PFSK-1 (cell line): ENCODE measurements around the gene WDR1.
A peak's percentile ranks its signal among the peaks of the same experiment; 100 is the strongest.

Source experiments
- FOXP2 ChIP-seq: optimal IDR thresholded peaks from 2 replicates; pipeline ENCODE3; 2011; ENCODE audit warnings: borderline replicate concordance, control low read depth, inconsistent platforms; ENCODE audit not compliant: insufficient read depth; ENCODE audit errors: extremely low read length, extremely low read depth
- POLR2AphosphoS5 ChIP-seq: IDR thresholded peaks from 2 replicates; pipeline ENCODE4 v1.6.1; 2012; ENCODE audit warnings: low read depth, mild to moderate bottlenecking, control low read depth, low read length, moderate library complexity
- REST ChIP-seq, 2 experiments: IDR thresholded peaks; 2 replicates each; pipeline versions ENCODE4 v1.6.1 to v1.8.0; 2011 to 2012; ENCODE audit warnings: low read depth in 2 of 2, low read length in 2 of 2, control low read depth in 1 of 2, inconsistent platforms in 1 of 2, mild to moderate bottlenecking in 1 of 2, moderate library complexity in 1 of 2; ENCODE audit not compliant: insufficient read depth in 1 of 2
- SIN3A ChIP-seq: IDR thresholded peaks from 2 replicates; pipeline ENCODE4 v1.6.1; 2012; ENCODE audit warnings: mild to moderate bottlenecking, low read length, moderate library complexity, borderline replicate concordance; ENCODE audit not compliant: insufficient read depth
- TAF1 ChIP-seq: IDR thresholded peaks from 2 replicates; pipeline ENCODE4 v1.6.1; 2012; ENCODE audit warnings: low read length, control low read depth, borderline replicate concordance; ENCODE audit not compliant: insufficient read depth

WDR1 gene

GRCh38 chr4:10033191-10033881 is 83.3 kb downstream of the WDR1 start:
- TF ChIP-seq POLR2AphosphoS5: no peak
- TF ChIP-seq TAF1: no peak
- TF ChIP-seq REST (IDR thresholded peaks at IDR 0.05; ENCODE audit: insufficient read depth in 1 of 2, low read depth in 2 of 2, low read length in 2 of 2): no peak
- TF ChIP-seq SIN3A: no peak
- no peak for TF ChIP-seq FOXP2

GRCh38 chr4:10032625-10033024 is 84.0 kb downstream of the WDR1 start:
- TF ChIP-seq FOXP2: no peak
- no peak for TF ChIP-seq POLR2AphosphoS5
- TF ChIP-seq TAF1: 0 out of 2 replicates have a peak, but pooled peaks have one; percentile 24
- no peak for TF ChIP-seq SIN3A
- no peak for TF ChIP-seq REST (IDR thresholded peaks at IDR 0.05; ENCODE audit: insufficient read depth in 1 of 2, low read depth in 2 of 2, low read length in 2 of 2)

- TF ChIP-seq TAF1 (no peak), REST (IDR thresholded peaks at IDR 0.05; ENCODE audit: insufficient read depth in 1 of 2, low read depth in 2 of 2, low read length in 2 of 2) (no peak; a peak in 1 of 4 replicates), SIN3A (no peak), FOXP2 (no peak), POLR2AphosphoS5 (no peak)
Observed at GRCh38 chr4:10031668-10032590, 84.7 kb downstream of the WDR1 start.

- TF ChIP-seq REST (IDR thresholded peaks at IDR 0.05; ENCODE audit: insufficient read depth in 1 of 2, low read depth in 2 of 2, low read length in 2 of 2) (no peak), FOXP2 (no peak), TAF1 (no peak), SIN3A (no peak), POLR2AphosphoS5 (no peak)
Observed at GRCh38 chr4:10030972-10031667, 85.5 kb downstream of the WDR1 start.
